NK-92 treated with Interleukin-12 subunit alpha and Interleukin-12 subunit beta, amount 100 ng/mL, for 24 hours (cell line): Measurements from ENCODE around the gene CLHC1.
"Not testable (repeated sequence)": the region's sequence is repeated elsewhere in the genome, so short reads cannot be mapped to it uniquely, and the experiment has no call there.

Experiments used
- DNase-seq: peaks from one replicate; lab custom pipeline; 2025; lab: John Stamatoyannopoulos, UW

CLHC1 gene

GRCh38 chr2:55134316-55134706, 97.8 kb downstream of the CLHC1 start:
- no peak for DNase-seq

DNA sequence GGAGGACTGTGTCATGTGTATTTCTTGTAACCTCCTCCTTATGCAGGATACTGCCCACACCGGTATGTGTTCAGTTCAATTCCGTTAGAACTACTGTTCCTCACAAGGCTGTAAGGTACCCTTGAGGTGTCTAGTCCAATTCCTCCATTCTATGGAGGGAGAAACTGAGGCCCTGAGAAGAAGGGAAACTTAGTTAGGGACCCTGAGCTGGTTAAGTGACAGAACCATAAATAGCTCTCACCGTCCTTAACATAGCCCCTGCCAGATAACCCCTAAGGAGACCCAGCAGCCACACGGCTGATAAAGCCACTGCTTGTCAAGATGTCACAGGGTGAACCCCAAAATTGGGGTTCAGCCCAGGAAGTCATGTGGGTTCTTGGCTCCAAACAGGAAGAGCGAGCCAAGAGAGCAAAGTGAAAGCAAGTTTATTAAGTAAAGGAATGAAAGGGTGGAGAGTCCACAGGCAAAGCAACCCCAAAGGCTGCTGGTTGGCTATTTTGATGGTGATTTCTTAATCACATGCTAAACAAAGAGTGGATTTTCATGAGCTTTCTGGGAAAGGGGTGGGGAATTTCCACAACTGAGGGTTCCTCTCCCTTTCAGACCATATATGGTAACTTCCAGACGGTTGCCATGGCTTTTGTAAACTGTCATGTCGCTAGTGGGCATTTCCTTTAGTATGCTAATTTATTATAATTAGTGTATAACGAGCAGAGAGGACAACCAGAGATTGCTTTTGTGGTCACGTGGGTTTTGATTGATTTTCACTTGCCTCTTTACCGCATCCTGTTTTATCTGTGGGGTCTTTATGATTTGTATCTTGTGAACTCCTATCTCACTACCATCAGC, 98.4 kb downstream of the CLHC1 start:
- no peak for DNase-seq

DNA sequence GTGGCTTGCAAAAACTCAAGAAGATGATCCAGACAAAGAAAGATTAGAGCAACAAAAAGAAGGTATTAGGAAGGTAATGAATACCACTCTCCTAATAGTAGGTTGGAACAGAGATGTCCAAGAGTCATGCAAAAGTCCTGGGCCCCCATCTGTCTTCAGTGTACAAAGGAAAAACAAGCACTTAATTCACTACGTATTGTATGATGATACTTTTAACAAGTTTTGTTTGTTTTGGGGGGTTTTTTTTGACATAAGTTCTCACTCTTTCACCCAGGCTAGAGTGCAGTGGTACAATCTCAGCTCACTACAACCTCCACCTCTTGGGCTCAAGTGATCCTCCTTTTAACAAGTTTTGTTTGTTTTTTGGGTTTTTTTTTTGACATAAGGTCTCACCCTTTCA, 101.2 kb downstream of the CLHC1 start:
- no peak for DNase-seq

GRCh38 chr2:55126643-55127042, 105.5 kb downstream of the CLHC1 start:
- DNase-seq, result not testable (repeated sequence)
